ENCODE measurements around the gene SETDB2. TPM values are rescaled to one million over a fixed set of nuclear protein-coding genes. Genes with fewer than 3 reads are reported as not detected.

The SETDB2 gene
- polyA plus RNA-seq, 1 experiment = 21.7 TPM

DNA sequence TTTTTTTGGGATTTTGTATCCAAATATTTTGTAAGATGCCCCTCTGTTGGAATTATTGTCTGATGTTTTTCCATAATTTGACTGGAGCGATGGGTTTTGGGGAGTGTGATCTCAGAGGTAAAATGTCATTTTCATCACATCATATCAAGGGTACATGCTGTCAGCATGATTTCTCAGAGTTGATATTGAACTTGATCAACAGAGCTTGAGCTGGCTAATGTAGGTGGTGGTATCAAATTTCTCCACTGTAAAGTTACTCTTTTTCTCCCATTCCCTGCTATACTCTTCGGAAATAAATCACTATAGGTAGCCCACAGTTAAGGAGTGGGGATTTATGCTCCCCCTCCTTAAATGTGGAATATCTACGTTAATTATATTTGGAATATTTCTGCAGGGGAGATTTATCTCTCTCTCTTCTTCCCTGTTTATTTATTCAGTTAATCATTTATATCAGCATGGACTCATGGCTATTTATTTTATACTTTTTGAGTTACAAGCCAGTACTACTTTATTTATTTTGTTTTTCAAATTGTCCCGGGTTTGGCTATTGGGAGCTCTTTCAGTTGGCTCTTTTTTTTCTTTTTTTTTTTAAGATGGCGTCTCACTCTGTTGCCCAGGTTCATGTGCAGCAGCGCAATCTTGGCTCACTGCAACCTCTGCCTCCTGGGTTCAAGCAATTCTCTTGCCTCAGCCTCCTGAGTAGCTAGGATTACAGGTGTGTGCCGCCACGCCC, 8.8 kb downstream of the SETDB2 start:
- CTCF ChIA-PET = interaction anchor here (0.6 to 1.2 kb wide), 2 partner anchors 10 to 108 kb away, joined by 3 to 5 read pairs; no protein-coding TSS in a partner anchor
- POLR2A ChIA-PET = interaction anchor here (1.0 to 3.3 kb wide), 2 partner anchors 9 to 43 kb away, joined by 3 to 34 read pairs; partner anchors contain the start of genes CAB39L, PHF11 and SETDB2

DNA sequence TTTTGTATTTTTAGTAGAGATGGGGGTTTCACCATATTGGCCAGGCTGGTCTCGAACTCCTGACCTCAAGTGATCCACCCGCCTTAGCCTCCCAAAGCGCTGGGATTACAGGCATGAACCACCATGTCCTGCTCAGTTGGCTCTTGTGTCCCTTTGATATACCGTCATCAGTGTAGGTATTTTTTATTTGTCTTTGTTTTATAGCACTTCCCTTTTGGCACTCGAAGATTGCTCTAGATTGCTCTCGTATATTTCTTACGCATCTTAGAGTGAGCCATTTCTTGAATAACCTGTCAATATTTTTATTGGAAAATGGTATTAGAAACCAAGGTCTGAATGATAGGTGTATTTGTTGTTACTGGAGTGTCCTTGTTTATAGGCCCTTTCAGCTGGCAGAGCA, 9.4 kb downstream of the SETDB2 start:
- no peaks in the 10 kb centered on the region for H3K27me3 ChIP-seq (ENCODE audit: control insufficient read depth, insufficient read depth, low read length)
- CTCF ChIA-PET = no interaction called here
- H3K27ac ChIP-seq (ENCODE audit: low read depth, low read length) = no peak overlapping the region
- POLR2A ChIA-PET = interaction anchor here (1.0 to 3.3 kb wide), 2 partner anchors 10 to 42 kb away, joined by 3 to 34 read pairs; partner anchors contain the start of genes CAB39L, PHF11 and SETDB2
- TF ChIP-seq, protein P1, sequence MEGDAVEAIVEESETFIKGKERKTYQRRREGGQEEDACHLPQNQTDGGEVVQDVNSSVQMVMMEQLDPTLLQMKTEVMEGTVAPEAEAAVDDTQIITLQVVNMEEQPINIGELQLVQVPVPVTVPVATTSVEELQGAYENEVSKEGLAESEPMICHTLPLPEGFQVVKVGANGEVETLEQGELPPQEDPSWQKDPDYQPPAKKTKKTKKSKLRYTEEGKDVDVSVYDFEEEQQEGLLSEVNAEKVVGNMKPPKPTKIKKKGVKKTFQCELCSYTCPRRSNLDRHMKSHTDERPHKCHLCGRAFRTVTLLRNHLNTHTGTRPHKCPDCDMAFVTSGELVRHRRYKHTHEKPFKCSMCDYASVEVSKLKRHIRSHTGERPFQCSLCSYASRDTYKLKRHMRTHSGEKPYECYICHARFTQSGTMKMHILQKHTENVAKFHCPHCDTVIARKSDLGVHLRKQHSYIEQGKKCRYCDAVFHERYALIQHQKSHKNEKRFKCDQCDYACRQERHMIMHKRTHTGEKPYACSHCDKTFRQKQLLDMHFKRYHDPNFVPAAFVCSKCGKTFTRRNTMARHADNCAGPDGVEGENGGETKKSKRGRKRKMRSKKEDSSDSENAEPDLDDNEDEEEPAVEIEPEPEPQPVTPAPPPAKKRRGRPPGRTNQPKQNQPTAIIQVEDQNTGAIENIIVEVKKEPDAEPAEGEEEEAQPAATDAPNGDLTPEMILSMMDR (IDR thresholded peaks at IDR 0.05; ENCODE audit: low read depth, low read length) = no peak
- no peak overlapping the region for H3K4me3 ChIP-seq (ENCODE audit: low read depth, low read length)
- H3K9me3 ChIP-seq (ENCODE audit: control insufficient read depth, insufficient read depth, low read length) = no peaks in the 10 kb centered on the region
- DNase-seq (ENCODE audit: low read depth, low spot score) = no peak

More for the DNA sequence above, 8.8 kb downstream of the SETDB2 start:
- no peak for DNase-seq (ENCODE audit: low read depth, low spot score)
- H3K9me3 ChIP-seq (ENCODE audit: control insufficient read depth, insufficient read depth, low read length) = no peaks in the 10 kb centered on the region
- TF ChIP-seq, protein P1 (IDR thresholded peaks at IDR 0.05; ENCODE audit: low read depth, low read length) = no peak
- no peaks in the 10 kb centered on the region for H3K27me3 ChIP-seq (ENCODE audit: control insufficient read depth, insufficient read depth, low read length)
- no peak overlapping the region for H3K27ac ChIP-seq (ENCODE audit: low read depth, low read length)
- no peak overlapping the region for H3K4me3 ChIP-seq (ENCODE audit: low read depth, low read length)

DNA sequence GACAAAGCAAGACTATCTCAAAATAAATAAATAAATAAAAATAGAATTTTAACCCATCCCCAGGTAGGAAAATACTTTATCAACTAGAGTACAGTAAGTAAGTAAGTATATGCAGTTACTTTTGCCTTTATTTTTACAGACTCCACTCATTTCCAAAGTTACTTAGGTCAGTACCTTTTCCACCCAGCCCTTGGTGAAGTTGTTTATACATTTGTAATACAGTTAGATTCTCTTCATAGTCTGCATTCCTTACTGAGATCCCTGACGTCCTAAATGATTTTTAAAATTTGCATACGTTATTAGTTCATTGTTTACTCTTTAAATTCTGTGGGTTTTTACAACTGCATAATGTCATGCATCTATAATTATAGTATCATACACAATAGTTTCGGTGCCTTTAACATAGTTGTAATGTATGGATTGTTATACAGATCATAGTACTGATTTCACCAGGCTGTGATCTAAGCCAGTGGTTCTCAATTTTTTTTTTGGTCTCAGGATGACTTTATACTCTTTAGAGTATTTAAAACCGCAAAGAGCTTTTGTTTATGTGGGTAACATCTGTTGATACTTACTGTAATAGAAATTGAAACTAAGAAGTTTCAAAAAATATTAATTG, 10.4 kb downstream of the SETDB2 start:
- H3K4me3 ChIP-seq (ENCODE audit: low read depth, low read length) = peak overlapping the region; percentile 29; the same call in 1 of the 2 replicates
- CTCF ChIA-PET = interaction anchor here (1.0 kb wide), 1 partner anchor 11 kb away, joined by 4 read pairs; the partner anchor contains the start of genes CAB39L and SETDB2
- no peaks in the 10 kb centered on the region for H3K9me3 ChIP-seq (ENCODE audit: control insufficient read depth, insufficient read depth, low read length)
- TF ChIP-seq, protein P1 (IDR thresholded peaks at IDR 0.05; ENCODE audit: low read depth, low read length) = no peak
- no peaks in the 10 kb centered on the region for H3K27me3 ChIP-seq (ENCODE audit: control insufficient read depth, insufficient read depth, low read length)
- POLR2A ChIA-PET = interaction anchor here (0.6 to 3.3 kb wide), 3 partner anchors 11 to 69 kb away, joined by 3 to 34 read pairs (median 3); partner anchors contain the start of genes CAB39L and SETDB2
- DNase-seq (ENCODE audit: low read depth, low spot score) = peak; percentile 77
- peak overlapping the region; percentile 90 for H3K27ac ChIP-seq (ENCODE audit: low read depth, low read length)

DNA sequence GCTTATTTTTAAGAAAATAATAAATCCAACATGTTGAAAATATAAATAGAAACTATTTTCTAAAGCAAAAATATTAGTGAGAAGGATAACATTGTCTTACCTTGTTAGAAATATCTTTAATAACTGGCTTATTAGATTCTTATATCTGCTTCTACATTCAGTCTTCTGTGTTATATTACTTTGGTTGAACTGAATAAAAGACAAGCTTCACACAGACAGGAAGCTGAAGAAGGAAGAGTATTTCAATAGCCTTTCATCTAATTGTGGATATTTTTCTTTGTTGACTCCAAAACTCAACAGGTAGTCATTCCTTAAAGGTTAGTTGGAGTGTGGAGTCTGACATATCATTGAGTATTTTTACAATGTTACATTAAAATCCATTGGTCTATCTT, 10.9 kb downstream of the SETDB2 start:
- DNase-seq (ENCODE audit: low read depth, low spot score) = no peak
- Histone ChIP-seq H3K27ac (ENCODE audit: low read depth, low read length) (no peak overlapping the region), H3K4me3 (ENCODE audit: low read depth, low read length) (no peak overlapping the region), H3K9me3 (ENCODE audit: control insufficient read depth, insufficient read depth, low read length) (no peaks in the 10 kb centered on the region), H3K27me3 (ENCODE audit: control insufficient read depth, insufficient read depth, low read length) (no peaks in the 10 kb centered on the region)
- TF ChIP-seq, protein P1 (IDR thresholded peaks at IDR 0.05; ENCODE audit: low read depth, low read length) = no peak
- ChIA-PET CTCF (interaction anchor here (1.0 kb wide), 1 partner anchor 11 kb away, joined by 4 read pairs; the partner anchor contains the start of genes CAB39L and SETDB2), POLR2A (interaction anchor here (0.6 to 3.3 kb wide), 3 partner anchors 11 to 69 kb away, joined by 3 to 34 read pairs (median 3); partner anchors contain the start of genes CAB39L and SETDB2)

Data from AG04450 (cell line).